Subcutaneous adipose tissue (tissue), 4 donors: ENCODE data around the gene TGFBRAP1. TPM values are rescaled to one million over a fixed set of nuclear protein-coding genes. Genes with fewer than 3 reads are reported as not detected.

Experiments
- total RNA-seq, 4 donors: library from RNA; depleted of rRNA; stranded (reverse); fragments of >200 nt; gene quantifications; one replicate each; pipeline ENCODE4 v1.1.0, GENCODE V29; 2016
- TF ChIP-seq, protein P1 (sequence below): fragments of 450-650 bp; IDR thresholded peaks from one replicate; pipeline ENCODE4 v1.5.1; 2016; ENCODE audit warnings: low read depth, mild to moderate bottlenecking, control low read depth, antibody characterized with exemption, moderate library complexity

TGFBRAP1 gene
- total RNA-seq, 4 donors from 2014 or later = 21.0 to 24.6 (median 22.2) TPM

DNA sequence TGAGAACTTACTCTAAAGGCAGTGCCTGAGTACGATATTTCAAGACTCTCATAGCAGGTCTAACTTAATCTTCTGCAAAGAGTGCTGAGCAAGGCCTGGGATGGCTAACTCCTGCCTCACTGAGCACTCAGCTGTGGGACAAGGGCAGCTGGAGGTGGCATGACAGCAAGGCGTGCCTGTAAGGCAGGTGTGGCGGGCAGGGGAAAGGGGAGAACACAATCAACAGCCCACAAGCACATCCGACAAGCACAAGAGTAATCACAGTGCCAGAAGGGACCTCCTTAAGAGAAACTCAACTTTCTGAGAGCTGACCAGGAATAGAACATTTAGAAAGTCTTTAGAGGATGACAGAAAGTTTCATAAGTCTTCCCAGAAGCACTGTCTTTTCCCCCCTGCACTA, 46.0 kb downstream of the TGFBRAP1 start:
- TF ChIP-seq, protein P1, sequence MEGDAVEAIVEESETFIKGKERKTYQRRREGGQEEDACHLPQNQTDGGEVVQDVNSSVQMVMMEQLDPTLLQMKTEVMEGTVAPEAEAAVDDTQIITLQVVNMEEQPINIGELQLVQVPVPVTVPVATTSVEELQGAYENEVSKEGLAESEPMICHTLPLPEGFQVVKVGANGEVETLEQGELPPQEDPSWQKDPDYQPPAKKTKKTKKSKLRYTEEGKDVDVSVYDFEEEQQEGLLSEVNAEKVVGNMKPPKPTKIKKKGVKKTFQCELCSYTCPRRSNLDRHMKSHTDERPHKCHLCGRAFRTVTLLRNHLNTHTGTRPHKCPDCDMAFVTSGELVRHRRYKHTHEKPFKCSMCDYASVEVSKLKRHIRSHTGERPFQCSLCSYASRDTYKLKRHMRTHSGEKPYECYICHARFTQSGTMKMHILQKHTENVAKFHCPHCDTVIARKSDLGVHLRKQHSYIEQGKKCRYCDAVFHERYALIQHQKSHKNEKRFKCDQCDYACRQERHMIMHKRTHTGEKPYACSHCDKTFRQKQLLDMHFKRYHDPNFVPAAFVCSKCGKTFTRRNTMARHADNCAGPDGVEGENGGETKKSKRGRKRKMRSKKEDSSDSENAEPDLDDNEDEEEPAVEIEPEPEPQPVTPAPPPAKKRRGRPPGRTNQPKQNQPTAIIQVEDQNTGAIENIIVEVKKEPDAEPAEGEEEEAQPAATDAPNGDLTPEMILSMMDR = no peak

DNA sequence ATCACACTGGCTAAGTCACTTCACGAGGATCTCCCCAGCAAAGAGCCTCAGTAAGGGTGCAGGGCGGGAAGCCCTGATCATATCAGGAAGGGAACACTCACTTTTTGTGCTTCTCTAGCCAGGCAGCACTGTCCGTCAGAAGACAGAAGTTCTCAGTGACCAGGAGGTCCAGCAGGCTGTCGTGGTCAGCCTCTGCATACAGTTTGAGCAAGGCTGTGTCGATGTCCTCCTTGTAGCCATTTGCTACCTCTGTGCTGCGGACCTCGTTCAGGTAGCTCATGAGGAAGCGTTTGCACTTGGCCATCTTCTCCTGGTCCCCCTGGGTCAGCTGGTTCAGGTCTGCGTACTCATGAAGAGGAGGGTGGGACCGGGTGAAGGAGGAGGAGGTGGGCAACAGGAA, 49.3 kb downstream of the TGFBRAP1 start:
- TF ChIP-seq, protein P1 = no peak

DNA sequence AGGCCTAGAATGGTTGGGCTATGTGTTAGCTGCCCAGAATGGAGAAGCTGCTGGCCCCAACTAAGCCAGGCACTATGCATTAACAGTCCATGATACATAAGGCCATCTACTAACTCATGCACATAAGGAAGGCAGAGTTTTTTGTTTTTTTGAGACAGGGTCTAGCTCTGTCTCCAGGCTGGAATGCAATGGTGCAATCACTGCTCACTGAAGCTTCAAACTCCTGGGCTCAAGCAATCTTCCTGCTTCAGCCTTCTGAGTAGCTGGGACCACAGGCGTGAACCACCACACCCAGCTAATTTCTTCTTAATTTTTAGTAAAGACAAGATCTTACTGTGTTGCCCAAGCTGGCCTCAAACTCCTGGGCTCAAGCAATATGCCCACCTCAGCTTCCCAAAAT, 50.4 kb downstream of the TGFBRAP1 start:
- TF ChIP-seq, protein P1 = no peak

DNA sequence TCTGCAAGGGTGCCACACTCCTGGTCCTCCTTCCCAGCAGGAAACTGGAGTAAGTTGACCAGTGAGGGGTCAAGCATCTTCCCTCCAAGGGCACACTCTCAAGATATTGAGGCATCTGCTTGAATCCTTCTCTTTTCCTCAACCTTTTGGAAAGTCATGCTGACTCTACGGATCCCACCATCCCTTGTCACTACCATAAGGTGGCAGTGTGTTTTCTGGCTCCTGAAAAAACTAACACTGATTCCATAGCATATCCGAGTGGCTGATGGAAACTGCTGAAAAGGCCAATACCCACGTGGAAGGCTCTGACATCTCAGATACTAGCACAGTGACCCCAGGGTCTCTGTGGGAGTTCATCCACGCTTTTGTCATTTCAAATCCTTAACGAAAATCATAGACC, 50.9 kb downstream of the TGFBRAP1 start:
- TF ChIP-seq, protein P1 = no peak

DNA sequence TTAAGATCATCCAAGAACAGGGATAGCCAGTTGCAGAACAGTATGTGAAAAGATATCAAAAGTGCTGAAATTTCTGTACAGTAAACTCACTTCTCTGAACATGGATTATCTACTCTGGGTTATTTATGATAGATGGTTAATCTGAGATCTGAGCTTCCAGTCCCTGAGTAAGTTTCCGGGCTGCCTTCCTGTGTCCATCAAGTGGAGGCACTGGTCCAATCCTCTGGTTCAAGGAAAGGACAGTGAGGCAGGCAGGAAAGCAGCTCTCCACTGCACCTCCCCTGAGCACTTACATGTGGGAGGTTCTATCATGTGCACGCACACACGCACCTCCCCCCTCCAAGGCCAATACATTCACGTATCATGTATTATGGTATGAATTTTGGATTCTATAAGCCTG, 55.5 kb downstream of the TGFBRAP1 start:
- TF ChIP-seq, protein P1 = no peak

DNA sequence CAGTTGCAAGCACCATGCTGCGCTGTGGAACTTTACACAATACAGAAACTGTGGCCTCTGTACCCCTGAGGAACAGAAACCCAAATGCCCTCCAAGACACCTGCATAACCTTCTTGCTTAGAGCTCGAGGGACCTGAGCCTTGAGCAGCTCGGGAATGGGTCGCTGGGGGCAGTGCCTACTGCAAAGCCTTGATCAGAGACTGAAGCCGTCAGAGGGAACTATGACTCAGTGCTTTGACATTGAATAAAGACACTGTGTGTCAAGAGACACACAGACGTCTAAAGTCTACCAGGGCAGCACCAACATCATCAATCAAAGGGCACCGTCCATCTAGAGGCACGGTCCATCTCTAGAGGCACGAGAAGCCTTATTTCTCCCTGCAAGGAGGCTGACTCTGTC, 57.4 kb downstream of the TGFBRAP1 start:
- TF ChIP-seq, protein P1 = no peak

DNA sequence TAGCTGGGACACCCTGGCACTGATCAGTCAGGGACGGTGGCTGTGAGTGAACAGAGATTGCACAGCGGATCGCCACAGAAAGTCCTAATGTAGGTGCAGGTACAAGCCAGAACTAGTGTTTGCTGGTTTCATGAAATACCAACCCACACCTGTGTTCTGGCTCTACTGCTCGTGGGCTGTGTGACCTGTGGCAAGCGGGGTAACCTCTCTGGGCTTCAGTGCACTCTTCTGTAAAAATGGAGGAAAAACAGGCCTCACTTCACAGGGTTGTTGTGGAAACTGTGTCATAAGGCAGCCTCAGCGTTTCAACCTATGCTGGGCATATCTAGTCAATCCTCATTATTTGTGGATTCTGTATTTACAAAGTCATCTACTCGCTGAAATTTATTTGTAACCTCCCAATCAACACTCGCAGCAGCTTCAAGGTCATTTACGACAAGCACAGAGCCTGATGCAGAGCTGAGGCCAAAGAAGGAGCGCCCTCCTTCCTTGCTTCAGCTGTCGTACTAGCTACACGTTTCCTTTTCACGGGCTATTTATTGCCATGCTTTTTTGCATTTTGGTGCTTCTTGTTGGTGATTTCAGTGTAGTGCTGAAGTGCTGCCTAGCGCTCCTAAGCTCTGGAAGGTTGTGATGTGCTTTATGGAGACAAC, 58.0 kb downstream of the TGFBRAP1 start:
- TF ChIP-seq, protein P1 = no peak
